PC-3 (cell line): ENCODE measurements around the gene SLC26A11.

ENCODE experiments used
- CTCF ChIP-seq: fragments of 300-600 bp; sonication (generic); conservative IDR thresholded peaks from 2 replicates; pipeline ENCODE4 v1.5.1; 2017; ENCODE audit warnings: antibody characterized with exemption, low read depth, mild to moderate bottlenecking, low read length
- EZH2 ChIP-seq: fragments of 300-600 bp; sonication (generic); IDR thresholded peaks from one replicate; pipeline ENCODE4 v1.6.1; 2017; ENCODE audit warnings: antibody characterized with exemption, mild to moderate bottlenecking, low read length; ENCODE audit not compliant: unreplicated experiment
- EZH2phosphoT487 ChIP-seq: fragments of 300-600 bp; sonication (generic); IDR thresholded peaks from 2 replicates; pipeline ENCODE4 v1.6.1; 2018; ENCODE audit warnings: mild to moderate bottlenecking, antibody characterized with exemption, low read length, borderline replicate concordance

- TF ChIP-seq CTCF (no peak), EZH2 (no peak), EZH2phosphoT487 (no peak)
Observed at GRCh38 chr17:80248001-80248893, 28.0 kb downstream of the SLC26A11 start.
